Prostate gland (tissue), 2 donors: ENCODE measurements around the gene PRELID1. TPM values are rescaled to one million over a fixed set of nuclear protein-coding genes. Genes with fewer than 3 reads are reported as not detected.
A peak's percentile ranks its signal among the peaks of the same experiment; 100 is the strongest.

Source experiments
- DNase-seq: peaks from one replicate; pipeline ENCODE4 v3.0.0-alpha.2; 2019; ENCODE audit warnings: low spot score
- H3K27ac ChIP-seq, 2 donors: fragments of 200-600 bp; sonication (generic); 2 replicates each; pipeline ENCODE4 v1.5.1; 2017 to 2019
- H3K27me3 ChIP-seq: fragments of 200-600 bp; sonication (generic); replicated peaks from 2 replicates; pipeline ENCODE4 v1.5.1; 2019; ENCODE audit not compliant: insufficient read depth
- H3K36me3 ChIP-seq, 2 donors: fragments of 200-600 bp; sonication (generic); 1 replicate in 1 of 2; 2 replicates in 1 of 2; pipeline versions ENCODE4 v1.5.1 to v1.8.1; 2017 to 2019
- H3K4me1 ChIP-seq: fragments of 200-600 bp; sonication (generic); replicated peaks from 2 replicates; pipeline ENCODE4 v1.5.1; 2019
- H3K4me3 ChIP-seq, 2 donors: fragments of 200-600 bp; sonication (generic); 2 replicates each; pipeline ENCODE4 v1.5.1; 2017 to 2019
- H3K9me3 ChIP-seq: fragments of 200-600 bp; sonication (generic); 2 replicates; pipeline ENCODE4 v1.5.1; 2017
- POLR2A ChIP-seq: fragments of 450-650 bp; IDR thresholded peaks from one replicate; pipeline ENCODE4 v1.6.1; 2016; ENCODE audit warnings: antibody characterized with exemption, mild to moderate bottlenecking
- POLR2AphosphoS5 ChIP-seq: sonication (generic); formaldehyde crosslinking; IDR thresholded peaks from one replicate; pipeline ENCODE4 v1.6.1; 2017; ENCODE audit warnings: antibody characterized with exemption
- WGBS: methylation state at CpG from one replicate; pipeline ENCODE4 v1.1.5; 2018; 5-methylcytosine and 5-hydroxymethylcytosine counted together
- intact Hi-C: fragments of 100-400 bp; cut with DNase I; formaldehyde crosslinking; loops from one replicate; pipeline ENCODE4 v1.14.2; 2022
- total RNA-seq, 2 donors: library from RNA; depleted of rRNA; stranded (reverse); fragments of >200 nt; gene quantifications; one replicate each; pipeline ENCODE4 v1.1.0, GENCODE V29; 2016
- TF ChIP-seq, protein P1 (sequence below), 4 experiments: fragments of 200-600 bp in 2 of 4; fragments of 450-650 bp in 2 of 4; sonication (generic) in 2 of 4; IDR thresholded peaks; 1 replicate in 3 of 4; 2 replicates in 1 of 4; pipeline ENCODE4 v1.5.1; 2016 to 2019; ENCODE audit warnings: antibody characterized with exemption in 4 of 4, mild to moderate bottlenecking in 2 of 4, moderate library complexity in 2 of 4

The PRELID1 gene
- total RNA-seq, 2 donors from 2014 or later = 76.5 to 95.8 TPM

DNA sequence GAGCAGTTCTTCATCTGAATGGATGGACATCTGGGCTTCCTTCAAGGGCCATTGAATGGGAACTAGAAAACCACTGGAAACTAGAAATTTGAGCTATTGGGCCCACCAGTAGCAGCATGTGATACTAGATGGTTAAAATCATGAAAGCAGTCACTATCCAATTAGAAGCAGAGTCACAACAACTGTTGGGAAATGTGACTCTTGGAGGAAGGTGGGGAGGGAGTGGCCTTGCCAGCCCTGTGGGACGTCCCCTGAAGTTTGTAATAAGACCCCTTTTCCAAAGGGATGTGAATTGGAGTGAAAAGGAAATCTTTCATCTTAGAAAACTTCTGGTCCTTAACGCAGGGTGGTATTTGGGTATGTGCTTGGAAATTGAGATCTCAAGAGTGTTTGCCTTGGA is 5.7 kb upstream of the PRELID1 start:
- no peaks in the 10 kb centered on the region for H3K9me3 ChIP-seq
- TF ChIP-seq, protein P1, sequence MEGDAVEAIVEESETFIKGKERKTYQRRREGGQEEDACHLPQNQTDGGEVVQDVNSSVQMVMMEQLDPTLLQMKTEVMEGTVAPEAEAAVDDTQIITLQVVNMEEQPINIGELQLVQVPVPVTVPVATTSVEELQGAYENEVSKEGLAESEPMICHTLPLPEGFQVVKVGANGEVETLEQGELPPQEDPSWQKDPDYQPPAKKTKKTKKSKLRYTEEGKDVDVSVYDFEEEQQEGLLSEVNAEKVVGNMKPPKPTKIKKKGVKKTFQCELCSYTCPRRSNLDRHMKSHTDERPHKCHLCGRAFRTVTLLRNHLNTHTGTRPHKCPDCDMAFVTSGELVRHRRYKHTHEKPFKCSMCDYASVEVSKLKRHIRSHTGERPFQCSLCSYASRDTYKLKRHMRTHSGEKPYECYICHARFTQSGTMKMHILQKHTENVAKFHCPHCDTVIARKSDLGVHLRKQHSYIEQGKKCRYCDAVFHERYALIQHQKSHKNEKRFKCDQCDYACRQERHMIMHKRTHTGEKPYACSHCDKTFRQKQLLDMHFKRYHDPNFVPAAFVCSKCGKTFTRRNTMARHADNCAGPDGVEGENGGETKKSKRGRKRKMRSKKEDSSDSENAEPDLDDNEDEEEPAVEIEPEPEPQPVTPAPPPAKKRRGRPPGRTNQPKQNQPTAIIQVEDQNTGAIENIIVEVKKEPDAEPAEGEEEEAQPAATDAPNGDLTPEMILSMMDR (IDR thresholded peaks at IDR 0.05) = no peak
- no peak for TF ChIP-seq POLR2A
- no peak for TF ChIP-seq POLR2AphosphoS5
- H3K27ac ChIP-seq = no peak overlapping the region
- H3K36me3 ChIP-seq = peaks cover 12 to 18% of the 10 kb centered on the region in 2 donors
- H3K27me3 ChIP-seq = no peaks in the 10 kb centered on the region
- WGBS = 78% methylated on average over 2 of the region's 2 CpGs
- H3K4me3 ChIP-seq = no peak overlapping the region
- peaks cover 19% of the 10 kb centered on the region for H3K4me1 ChIP-seq
- DNase-seq = no peak
- intact Hi-C loops = no loop called here

DNA sequence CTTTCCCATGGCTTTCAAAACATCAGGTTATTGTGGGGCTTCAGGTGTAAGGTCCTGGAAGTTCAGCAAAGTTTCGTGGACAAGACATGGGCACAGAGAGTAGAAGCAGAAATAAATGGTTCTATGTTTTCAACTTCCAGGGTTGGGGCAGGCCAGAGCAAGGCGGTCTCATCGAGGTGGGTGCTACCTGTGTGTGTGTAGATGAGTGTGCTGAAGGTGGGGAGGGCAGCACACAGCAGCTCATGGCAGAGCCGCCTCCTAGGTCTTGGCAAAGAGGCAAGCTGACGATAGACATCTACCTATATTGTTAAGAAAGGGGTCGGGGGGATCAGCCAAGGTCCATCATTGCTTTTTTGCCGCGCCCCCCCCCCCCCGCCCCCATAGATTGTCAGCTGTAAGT is 3.9 kb upstream of the PRELID1 start:
- H3K9me3 ChIP-seq = no peaks in the 10 kb centered on the region
- peaks cover 3% of the 10 kb centered on the region in 2 donors for H3K36me3 ChIP-seq
- DNase-seq = no peak
- H3K27me3 ChIP-seq = no peaks in the 10 kb centered on the region
- no peak overlapping the region for H3K4me3 ChIP-seq
- TF ChIP-seq POLR2A (no peak), POLR2AphosphoS5 (no peak)
- TF ChIP-seq, protein P1 (IDR thresholded peaks at IDR 0.05) = no peak
- peaks cover 19% of the 10 kb centered on the region for H3K4me1 ChIP-seq
- intact Hi-C loops = no loop called here
- 65% methylated on average over 9 of the region's 9 CpGs for WGBS
- H3K27ac ChIP-seq = peak overlapping the region; percentile 7 to 84

DNA sequence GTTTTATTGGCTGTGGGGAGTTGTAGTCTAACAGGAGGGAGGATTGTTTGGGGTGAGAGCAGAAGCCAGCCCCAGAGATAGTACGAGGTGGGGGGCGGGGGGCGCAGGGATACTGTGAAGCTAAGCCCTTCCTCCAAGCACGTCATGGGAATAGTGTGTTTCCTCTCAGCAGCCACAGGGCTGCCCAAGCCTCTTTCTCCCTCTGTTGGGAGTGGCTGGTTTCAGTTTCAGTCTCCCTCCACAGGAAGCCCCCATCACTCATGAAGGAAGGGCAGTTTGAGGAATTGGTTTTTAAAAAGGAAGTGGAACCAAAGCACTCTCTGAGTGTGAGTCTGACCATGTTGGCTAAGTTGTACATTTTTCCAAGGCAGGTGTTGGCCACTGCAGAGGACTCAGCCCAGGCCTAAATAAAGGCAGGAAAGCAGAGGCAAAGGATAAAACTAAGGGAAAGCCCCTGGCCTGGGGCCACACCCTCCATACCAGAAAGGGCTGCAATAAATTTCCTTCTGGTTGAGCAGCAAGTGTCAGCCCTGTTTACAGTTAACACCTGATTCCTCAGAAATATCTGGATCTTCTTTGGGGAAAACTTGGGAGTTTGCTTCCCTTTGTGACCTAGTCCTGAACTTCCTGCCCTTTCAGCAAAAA is 3.2 kb upstream of the PRELID1 start:
- Histone ChIP-seq H3K4me3 (no peak overlapping the region), H3K9me3 (no peaks in the 10 kb centered on the region), H3K27me3 (no peaks in the 10 kb centered on the region), H3K4me1 (peaks cover 19% of the 10 kb centered on the region), H3K36me3 (no peaks in the 10 kb centered on the region), H3K27ac (peak overlapping the region; percentile 7 to 84)
- TF ChIP-seq POLR2A (no peak), POLR2AphosphoS5 (peak; percentile 11)
- TF ChIP-seq, protein P1 (IDR thresholded peaks at IDR 0.05) = no peak
- 26% methylated on average over 4 of the region's 4 CpGs for WGBS
- intact Hi-C loops = no loop called here
- DNase-seq = no peak

DNA sequence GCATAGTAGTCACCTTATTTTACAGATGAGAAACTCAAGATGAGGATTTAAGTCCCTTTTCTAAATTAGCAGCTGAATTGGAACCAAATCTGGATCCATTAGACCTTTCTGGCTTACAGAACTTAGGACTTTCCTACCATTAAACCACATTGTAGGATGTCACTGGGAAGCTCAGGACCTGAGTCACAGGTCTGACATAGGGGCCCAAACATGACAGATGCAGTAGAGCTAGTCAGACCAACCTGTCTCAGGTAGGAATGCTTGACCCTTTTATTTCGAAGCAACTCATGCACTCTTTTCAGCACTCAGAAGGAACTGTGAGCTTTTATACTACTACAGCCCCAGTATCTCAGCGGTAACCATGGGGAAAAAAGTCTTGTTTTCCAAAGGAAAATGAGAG is 2.6 kb upstream of the PRELID1 start:
- peaks cover 19% of the 10 kb centered on the region for H3K4me1 ChIP-seq
- no peaks in the 10 kb centered on the region for H3K36me3 ChIP-seq
- H3K27ac ChIP-seq = peak overlapping the region; percentile 83 to 84
- H3K9me3 ChIP-seq = no peaks in the 10 kb centered on the region
- intact Hi-C loops = no loop called here
- DNase-seq = no peak
- TF ChIP-seq, protein P1 (IDR thresholded peaks at IDR 0.05) = no peak
- TF ChIP-seq POLR2A (no peak), POLR2AphosphoS5 (no peak)
- no peak overlapping the region for H3K4me3 ChIP-seq
- 78% methylated on average over 2 of the region's 2 CpGs for WGBS
- no peaks in the 10 kb centered on the region for H3K27me3 ChIP-seq

DNA sequence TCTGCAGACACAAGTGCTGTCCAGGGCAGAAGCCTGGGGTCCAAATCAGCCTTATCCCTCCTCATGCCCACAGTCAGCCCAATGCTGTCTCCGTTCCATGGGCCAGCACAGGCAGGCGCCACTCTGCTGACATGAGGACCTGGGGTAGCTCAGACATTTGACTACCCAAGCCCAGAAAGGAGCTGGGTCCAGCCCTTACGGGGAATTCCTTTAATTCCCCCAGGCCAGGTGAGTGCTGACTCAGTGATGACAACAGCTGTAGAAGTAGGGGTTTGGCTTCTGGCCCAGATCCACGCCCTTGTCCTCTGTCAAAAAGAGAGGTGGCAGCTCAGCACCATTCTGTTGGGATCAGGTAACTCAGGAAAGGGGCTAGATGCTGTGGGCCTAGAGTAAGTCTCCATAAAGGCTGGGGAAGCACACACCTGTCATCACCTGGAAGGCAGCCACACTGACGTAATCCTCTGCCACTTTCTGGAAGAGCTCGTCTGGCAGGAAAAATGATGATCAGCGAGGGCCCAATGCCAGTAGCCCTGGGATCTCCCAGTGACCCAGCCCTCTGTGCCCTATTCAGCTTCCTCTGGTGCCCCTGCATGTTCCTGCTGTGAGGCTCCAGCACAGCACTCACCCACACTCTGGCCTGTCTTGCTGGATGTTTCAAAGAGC is 2.0 kb upstream of the PRELID1 start:
- Histone ChIP-seq H3K27me3 (no peaks in the 10 kb centered on the region), H3K9me3 (no peaks in the 10 kb centered on the region), H3K4me1 (peaks cover 19% of the 10 kb centered on the region), H3K4me3 (no peak overlapping the region), H3K36me3 (peaks cover 0 to 2% of the 10 kb centered on the region in 2 donors), H3K27ac (peak overlapping the region; percentile 83 to 84)
- DNase-seq = peak; percentile 89
- peak; percentile 81 for TF ChIP-seq POLR2AphosphoS5
- TF ChIP-seq POLR2A = peak; percentile 66
- TF ChIP-seq, protein P1 (IDR thresholded peaks at IDR 0.05) = no peak
- intact Hi-C loops = no loop called here
- 31% methylated on average over 7 of the region's 7 CpGs for WGBS
